Left forelimb (tissue), 1 donor: ENCODE measurements around the gene PBX1.

Experiments
- DNase-seq: peaks from one replicate; pipeline ENCODE4 v3.0.0-alpha.2; 2018; ENCODE audit warnings: low spot score

The PBX1 gene

DNA sequence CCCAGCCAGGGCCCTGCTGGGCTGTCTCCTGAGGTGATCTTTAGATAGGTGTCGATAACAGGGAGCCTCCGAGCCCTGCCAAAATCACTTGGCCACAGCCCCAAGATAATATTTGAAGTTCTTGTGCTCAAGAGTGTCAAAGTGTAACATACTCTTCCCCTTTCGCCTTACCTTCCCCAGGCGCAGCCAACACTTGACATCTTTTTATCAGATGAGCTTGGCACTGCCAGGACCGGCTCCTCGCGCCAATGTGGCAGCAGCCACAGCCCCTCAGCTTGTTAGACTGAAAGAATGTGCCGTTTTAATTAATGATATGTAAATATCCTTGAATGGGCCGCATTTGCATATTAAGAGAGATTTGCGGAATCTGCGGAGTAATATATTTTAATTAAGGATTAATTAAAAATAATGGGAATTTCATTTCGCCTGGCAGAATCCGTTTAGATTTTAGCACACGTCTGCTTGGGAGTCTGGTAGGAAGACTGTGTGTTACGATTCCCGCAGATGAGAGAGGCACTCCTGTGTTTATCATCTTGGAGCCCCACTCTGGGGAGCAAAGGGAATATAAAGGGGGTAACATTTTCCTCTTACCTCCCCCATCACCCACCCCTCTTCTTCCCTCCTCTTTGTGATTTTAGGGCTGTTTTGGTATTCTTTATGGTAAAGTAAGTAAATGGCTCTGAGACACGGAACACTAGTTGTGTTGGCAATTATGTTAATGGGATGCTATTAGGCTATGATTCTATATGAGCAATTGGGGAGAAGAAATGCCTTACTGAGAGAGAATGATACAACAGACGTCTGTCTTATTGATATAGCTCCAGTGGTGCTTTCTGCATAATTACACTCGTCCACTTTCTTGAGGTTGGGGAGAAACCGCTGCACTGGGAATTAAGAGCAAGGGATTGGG, 109.8 kb downstream of the PBX1 start:
- no peak for DNase-seq

- no peak for DNase-seq
Measured at GRCh38 chr1:164670026-164670425, 111.0 kb downstream of the PBX1 start.

- DNase-seq, result no peak
Measured at GRCh38 chr1:164670786-164671185, 111.8 kb downstream of the PBX1 start.

GRCh38 chr1:164671323-164671965, 112.5 kb downstream of the PBX1 start:
- no peak for DNase-seq

DNA sequence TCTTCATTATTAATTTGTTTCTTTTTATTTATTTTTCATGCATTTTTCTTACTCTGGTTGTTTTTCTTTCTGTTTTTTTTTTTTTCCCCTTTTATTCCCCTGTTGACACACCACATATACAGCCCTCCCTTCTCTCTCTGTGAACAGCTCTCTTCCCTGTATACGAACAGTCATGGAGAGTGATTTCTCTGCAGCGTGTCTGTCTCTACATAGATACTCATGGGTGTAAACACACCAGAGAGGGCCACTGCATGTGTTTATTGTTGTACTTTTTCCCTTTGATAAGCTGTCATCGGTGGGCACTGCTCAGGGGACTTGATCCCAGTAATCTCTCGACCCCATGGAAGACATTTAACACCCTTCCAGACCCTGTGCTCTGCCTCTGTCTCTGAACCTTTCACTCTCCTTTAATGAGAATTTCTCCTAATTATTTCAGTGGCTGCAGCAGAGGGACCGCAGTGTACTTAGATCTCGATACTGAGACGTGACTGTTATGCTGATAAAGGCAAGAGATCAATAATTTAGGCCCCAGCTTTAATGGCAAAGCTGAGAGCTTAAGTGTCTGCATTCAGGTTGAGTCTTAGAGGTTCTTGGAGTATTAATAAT, 113.1 kb downstream of the PBX1 start:
- no peak for DNase-seq

DNA sequence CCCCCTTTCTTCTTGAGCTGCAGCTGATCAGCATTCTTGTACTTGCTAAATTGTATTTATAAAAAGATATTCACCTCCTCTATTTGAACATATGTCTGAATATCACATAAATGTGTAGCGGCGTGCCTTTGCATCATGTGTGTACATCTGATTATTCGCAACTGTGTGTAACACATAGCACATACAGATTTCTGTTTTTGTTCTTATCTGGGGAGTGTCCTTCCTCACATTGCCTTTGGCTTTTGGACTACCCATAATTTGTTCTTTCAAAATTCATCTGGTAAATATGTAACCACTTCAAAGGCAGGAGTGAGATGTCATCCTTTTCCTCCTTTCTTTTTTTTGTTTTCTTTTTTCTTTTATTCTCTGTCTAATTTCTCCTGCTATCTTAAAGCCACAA, 113.6 kb downstream of the PBX1 start:
- DNase-seq, result no peak

GRCh38 chr1:164673584-164674214, 114.7 kb downstream of the PBX1 start:
- no peak for DNase-seq

- DNase-seq, result no peak
Measured at GRCh38 chr1:164675342-164675904, 116.4 kb downstream of the PBX1 start.

DNA sequence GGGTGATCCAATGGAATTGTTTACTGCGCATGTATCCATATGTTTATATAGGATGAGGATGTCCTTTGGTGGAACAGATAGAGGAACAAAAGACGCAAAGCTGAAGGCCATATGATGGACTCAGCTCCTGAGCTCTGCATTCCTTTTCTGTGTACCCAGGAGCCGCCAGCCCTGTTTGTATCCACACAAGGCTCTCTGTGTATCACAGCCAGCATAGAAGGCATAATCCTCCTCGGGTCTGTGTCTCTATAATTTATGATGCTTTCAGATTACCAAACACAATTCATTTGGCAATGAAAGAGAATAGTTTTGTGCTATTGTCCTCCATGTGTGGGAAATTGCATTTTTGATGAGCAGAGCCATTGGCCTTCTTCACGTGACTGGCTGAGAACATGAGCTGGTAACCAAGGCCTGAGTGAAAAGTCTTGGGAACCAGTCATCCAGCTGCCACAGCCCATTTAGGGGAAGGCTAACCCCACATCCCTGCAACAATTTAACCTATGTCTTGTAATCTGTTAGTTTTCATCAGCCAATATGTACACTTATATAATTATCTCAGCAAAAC, 119.2 kb downstream of the PBX1 start:
- no peak for DNase-seq

- no peak for DNase-seq
Measured at GRCh38 chr1:164682570-164682969, 123.6 kb downstream of the PBX1 start.

DNA sequence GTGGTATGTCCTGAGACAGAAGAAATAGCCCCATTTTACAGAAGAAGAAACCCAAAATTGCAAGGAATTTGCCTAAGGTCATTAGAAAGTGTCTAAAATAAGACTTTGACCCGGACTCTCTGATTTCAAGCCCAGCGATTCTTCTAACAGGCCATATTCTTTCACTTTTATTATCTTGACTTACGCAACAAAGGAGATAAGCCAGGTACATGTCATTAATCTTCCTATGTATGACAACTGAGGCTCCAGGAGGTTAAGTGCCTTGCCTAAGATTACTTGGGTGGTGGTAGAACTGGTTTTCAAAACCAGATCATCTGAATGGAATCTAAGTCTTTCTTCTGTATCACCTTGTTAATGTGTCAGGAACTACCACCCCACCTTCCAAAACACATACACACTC, 124.3 kb downstream of the PBX1 start:
- no peak for DNase-seq

DNA sequence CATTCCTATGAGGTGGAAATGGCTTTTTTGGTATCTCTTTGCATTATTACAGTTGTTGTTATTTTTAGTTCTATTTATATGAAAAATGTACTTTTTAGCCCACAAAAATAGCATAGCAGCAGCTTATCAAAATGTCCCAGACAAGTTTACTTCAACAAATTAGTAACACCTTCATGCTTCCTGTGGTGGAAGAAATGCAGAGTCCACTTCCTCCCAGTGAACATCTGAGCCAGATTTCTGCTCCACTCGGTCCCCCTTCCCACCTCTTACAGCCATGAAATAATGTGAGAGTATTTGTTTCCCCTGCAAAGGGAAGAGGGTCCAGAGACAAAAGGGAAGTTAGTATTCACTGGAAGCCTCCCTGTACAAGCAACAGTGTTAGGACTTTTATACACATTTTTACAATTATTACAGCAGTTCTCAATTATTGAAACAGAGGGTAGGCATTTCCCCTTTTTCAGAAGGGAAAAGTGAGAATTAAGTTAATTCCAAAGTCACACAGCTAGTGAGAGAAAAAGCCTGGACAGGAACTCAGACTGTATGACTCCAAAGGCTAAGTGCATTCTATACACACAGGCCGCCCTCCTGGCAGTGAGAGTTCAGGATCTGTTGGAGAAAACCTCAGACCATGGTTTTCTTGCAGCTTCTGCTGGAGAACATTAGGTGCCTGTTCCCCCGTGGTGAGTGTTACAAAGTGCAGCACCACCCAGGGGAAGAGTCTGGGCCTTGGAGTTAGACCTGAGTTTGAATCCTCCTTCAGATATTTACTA, 126.5 kb downstream of the PBX1 start:
- DNase-seq, result no peak

DNA sequence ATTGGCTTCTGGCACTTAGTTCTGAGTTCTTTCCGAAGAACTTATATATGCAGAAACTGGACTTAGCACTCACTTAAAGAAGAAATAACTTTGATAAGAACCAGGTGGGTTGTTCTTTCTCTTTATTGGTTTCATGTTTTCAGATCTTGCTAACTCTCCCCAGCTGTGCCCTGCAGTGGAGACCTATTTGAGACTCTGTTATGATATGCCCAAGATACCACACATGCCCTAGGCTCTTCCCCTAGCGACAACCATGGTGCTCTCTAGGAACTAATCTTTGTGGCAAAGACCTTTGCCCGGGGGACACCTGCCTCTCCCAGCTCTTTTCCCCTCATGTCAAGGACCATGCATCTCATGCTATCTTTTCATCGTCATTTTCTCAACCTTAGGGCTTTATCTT, 128.8 kb downstream of the PBX1 start:
- no peak for DNase-seq

- no peak for DNase-seq
Measured at GRCh38 chr1:164688791-164689190, 129.8 kb downstream of the PBX1 start.

DNA sequence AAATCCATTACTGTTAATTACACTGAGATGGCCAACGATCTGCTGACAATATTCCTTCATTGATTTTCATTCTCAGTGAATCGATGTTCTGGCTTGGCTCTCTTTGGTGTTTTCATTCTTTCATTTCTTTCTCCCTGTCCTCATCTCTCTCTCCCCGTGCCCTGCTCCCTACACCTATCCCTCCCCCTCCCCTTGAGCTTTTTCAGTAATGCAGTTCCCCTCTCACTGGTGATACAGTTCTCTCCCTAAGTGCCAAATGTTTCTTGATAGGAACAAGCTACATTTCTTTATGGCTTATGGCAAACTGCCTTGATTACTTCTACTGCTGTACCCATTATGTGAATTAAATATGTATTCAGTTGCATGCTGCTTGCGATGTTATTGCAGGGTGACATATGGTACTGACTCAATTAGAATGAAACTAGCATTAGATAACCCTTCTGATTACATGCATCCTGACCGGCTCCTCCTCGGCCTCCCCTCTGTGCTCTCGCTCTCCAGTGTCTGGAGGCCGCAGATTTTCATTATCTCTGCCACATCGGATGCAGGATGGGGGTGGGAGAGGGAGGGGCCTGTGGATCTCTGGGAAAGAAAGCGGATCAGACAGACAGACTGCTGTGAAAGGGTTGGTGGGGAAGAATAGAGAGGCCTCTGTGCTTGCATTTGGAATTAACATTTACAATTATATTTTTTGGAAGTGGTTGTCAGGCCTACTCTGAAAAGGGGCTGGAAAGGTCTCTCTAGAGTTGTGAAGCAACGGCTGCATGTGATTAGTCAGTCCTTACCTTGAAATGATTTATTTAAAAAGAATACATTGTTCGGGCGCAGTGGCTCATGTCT, 130.9 kb downstream of the PBX1 start:
- DNase-seq, result no peak

DNA sequence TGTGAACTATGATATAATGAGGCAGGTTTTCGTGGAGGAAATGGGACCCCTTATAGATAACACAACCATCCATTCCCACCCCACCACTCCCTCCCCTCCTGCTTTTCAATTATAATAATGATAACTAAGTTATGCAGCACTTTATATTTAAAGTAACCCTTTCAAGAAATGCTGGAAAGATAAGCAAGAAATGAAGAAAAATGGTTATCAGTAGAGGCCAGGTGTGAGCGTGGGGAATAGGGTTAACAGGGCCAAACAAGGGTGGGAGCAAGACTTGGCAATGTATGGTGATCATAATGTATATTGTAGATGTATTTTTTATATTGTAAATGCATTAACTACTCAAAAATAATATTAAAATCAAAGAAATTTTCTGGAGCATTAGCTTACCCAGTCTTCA, 133.4 kb downstream of the PBX1 start:
- no peak for DNase-seq

DNA sequence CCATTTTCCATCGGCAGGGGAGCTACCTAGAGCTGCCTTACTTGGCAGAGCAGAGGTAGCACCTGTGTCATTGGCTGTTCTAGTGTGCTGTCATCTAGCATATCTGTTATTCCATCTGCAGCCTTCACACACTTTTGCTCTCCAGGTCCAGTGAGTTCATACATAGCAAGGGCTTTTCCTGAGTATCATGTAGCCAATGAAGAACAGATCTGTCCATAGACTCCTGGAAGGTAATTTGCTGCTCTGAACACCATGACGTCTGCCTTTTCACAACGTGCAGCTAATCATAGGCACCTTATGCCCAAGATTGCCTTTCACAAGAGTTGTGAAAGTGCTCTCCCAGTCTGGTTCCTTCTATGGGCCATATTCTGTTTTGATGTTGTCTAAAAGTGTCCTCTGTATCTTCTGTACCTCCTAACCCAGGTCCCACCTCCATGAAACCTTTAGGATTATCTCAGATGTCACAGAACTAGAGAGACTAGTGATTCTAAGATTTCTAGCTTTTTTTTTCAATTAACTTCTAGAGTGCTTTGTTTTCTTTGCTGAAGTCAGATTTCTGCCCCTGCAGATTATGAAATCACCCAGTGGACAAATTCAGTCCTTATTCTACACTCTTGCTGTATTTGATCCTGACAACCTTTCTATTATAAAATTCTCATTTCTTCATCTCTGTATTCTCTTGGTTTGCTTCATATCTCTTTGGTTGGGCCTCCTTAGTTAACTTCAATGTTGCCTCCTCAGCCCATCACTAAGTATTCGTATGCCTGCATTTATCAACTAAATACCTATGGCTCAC, 134.8 kb downstream of the PBX1 start:
- DNase-seq, result no peak

- DNase-seq, result no peak
Measured at GRCh38 chr1:164694505-164694904, 135.5 kb downstream of the PBX1 start.

DNA sequence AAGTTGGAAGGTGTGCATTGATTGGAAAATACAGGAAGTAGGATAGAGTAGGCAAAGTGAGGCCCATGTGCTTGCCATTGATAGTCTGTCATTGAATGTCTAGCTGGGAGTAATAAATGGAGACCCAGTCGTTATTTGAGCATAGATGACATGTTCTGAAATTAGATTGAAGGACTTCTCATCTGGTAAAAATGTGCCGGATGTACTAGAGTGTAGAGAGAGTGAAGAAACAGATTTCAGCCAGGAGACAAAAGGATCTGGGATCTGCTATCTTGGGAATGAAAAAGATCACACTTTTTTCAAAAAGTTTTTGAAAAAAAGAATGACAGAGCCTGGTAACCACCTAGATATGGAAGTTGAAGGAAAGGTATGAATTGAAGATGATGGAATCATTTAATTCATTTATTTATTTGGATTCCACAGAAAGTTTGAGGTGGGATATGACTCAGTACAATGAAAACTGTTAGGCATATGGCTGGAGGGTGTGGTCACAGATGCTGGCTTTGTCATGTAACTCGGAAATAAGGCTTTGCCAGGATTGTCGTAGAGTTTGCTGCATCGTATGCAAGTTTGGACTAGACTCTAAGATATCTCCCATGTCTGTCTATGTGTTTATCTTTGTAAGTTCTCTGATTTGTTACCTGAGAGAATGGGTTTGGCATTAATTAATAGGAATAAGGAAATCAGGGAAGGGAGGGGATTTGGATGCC, 137.1 kb downstream of the PBX1 start:
- DNase-seq, result no peak
